NCI-H2029 (cell line): Measurements from ENCODE around the gene CFAP99.

ENCODE experiments used
- DNase-seq: peaks from one replicate; lab custom pipeline; 2025; lab: John Stamatoyannopoulos, UW

The CFAP99 gene

GRCh38 chr4:2412534-2412884 is 6.2 kb upstream of the CFAP99 start:
- DNase-seq, result no peak

- DNase-seq, result peak; percentile 76
Observed at GRCh38 chr4:2412885-2413716, 5.7 kb upstream of the CFAP99 start.

- no peak for DNase-seq
Observed at GRCh38 chr4:2413821-2414610, 4.7 kb upstream of the CFAP99 start.

GRCh38 chr4:2415213-2415612 is 3.5 kb upstream of the CFAP99 start:
- DNase-seq, result no peak

- no peak for DNase-seq
Observed at GRCh38 chr4:2415881-2416563, 2.7 kb upstream of the CFAP99 start.

GRCh38 chr4:2416564-2417225 is 2.1 kb upstream of the CFAP99 start:
- no peak for DNase-seq

GRCh38 chr4:2417226-2417764 is 1.5 kb upstream of the CFAP99 start:
- DNase-seq, result no peak

GRCh38 chr4:2417765-2418649 is 748 bp upstream of the CFAP99 start, which contains the start of gene ZFYVE28:
TSS of gene ZFYVE28 (minus strand) at chr4:2418645. CDS start at chr4:2418323, 322 bp downstream.
- no peak for DNase-seq

- no peak for DNase-seq
Observed at GRCh38 chr4:2419814-2420213, 1.1 kb downstream of the CFAP99 start.

- no peak for DNase-seq
Observed at GRCh38 chr4:2421928-2422327, 3.2 kb downstream of the CFAP99 start.

GRCh38 chr4:2423066-2423465 is 4.3 kb downstream of the CFAP99 start:
- no peak for DNase-seq

GRCh38 chr4:2423695-2424094 is 4.9 kb downstream of the CFAP99 start:
- no peak for DNase-seq

GRCh38 chr4:2424581-2424980 is 5.8 kb downstream of the CFAP99 start:
- DNase-seq, result no peak

- DNase-seq, result no peak
Observed at GRCh38 chr4:2425386-2426068, 6.8 kb downstream of the CFAP99 start.

GRCh38 chr4:2426069-2426397 is 7.3 kb downstream of the CFAP99 start:
- DNase-seq, result no peak

- no peak for DNase-seq
Observed at GRCh38 chr4:2426711-2427275, 8.0 kb downstream of the CFAP99 start.

GRCh38 chr4:2427383-2428334 is 8.9 kb downstream of the CFAP99 start:
- DNase-seq, result no peak

GRCh38 chr4:2428496-2429213 is 9.9 kb downstream of the CFAP99 start:
- no peak for DNase-seq
